ENCODE measurements around the gene UTRN. TPM values are rescaled to one million over a fixed set of nuclear protein-coding genes. Genes with fewer than 3 reads are reported as not detected.

The UTRN gene
- total RNA-seq, 1 experiment from 2014 or later, result 125 TPM

DNA sequence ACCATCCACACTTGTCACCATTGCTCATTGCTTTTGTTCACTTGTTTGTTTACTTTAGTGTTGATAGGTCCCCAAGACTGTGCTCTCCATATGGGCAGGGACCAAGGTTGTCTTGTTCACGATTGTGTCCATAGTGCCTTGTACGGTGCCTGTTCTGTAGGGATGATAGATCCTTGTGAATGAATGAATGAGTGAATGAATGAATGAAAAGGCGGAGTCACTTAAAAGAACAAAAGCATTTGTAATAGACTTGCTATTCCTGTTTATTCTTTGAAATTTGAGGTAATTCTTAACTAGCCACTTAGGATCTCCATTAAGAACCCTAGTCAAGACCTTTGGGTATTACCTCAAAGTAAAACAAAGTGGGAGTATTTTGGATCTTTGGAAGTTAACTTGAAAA is 47.0 kb downstream of the UTRN start (continued):
- TF ChIP-seq, protein P1, sequence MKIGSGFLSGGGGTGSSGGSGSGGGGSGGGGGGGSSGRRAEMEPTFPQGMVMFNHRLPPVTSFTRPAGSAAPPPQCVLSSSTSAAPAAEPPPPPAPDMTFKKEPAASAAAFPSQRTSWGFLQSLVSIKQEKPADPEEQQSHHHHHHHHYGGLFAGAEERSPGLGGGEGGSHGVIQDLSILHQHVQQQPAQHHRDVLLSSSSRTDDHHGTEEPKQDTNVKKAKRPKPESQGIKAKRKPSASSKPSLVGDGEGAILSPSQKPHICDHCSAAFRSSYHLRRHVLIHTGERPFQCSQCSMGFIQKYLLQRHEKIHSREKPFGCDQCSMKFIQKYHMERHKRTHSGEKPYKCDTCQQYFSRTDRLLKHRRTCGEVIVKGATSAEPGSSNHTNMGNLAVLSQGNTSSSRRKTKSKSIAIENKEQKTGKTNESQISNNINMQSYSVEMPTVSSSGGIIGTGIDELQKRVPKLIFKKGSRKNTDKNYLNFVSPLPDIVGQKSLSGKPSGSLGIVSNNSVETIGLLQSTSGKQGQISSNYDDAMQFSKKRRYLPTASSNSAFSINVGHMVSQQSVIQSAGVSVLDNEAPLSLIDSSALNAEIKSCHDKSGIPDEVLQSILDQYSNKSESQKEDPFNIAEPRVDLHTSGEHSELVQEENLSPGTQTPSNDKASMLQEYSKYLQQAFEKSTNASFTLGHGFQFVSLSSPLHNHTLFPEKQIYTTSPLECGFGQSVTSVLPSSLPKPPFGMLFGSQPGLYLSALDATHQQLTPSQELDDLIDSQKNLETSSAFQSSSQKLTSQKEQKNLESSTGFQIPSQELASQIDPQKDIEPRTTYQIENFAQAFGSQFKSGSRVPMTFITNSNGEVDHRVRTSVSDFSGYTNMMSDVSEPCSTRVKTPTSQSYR (CRISPR knock-in tag; IDR thresholded peaks at IDR 0.05), result no peak

DNA sequence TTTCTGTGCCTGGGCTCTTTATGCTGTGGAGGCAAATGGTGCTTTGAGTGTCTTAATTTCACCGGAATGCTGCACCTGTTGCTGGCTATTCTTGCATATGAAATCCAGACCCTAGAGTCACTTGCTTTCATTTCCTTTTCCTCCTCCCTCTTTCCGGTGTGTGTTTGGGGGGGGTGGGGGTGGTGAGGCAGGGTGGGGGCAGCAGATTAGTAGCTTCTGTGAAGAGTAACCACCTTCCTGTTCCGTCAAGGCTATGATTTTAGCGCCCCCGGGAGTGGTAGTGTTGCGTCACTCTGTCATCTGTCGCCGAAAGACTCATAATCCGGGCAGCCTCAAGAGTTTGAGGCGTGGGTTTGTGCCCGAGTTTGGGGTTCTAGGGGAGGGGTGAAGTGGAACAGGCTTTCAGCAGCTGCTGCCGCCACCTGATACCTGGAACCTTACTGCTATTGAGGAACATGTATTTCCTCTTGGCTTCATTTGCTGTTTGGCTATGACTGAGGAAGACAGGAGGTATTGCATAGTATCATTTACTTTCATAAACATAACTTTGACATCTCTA is 49.1 kb downstream of the UTRN start:
- H3K27ac Mint-ChIP-seq, result peak overlapping the region; percentile 92
- POLR2A ChIA-PET, result interaction anchor here (1.1 to 1.5 kb wide), 2 partner anchors 28 to 48 kb away, joined by 3 read pairs; no protein-coding TSS in a partner anchor
- no peaks in the 10 kb centered on the region for H3K9me3 Mint-ChIP-seq
- peaks cover 78% of the 10 kb centered on the region for H3K4me1 Mint-ChIP-seq
- ATAC-seq, result no peak
- no peaks in the 10 kb centered on the region for H3K27me3 Mint-ChIP-seq (ENCODE audit: low read depth)
- no peaks in the 10 kb centered on the region for H3K36me3 Mint-ChIP-seq
- H3K4me3 Mint-ChIP-seq, result no peak overlapping the region
- no peak for DNase-seq (ENCODE audit: low spot score)
- TF ChIP-seq, protein P2, sequence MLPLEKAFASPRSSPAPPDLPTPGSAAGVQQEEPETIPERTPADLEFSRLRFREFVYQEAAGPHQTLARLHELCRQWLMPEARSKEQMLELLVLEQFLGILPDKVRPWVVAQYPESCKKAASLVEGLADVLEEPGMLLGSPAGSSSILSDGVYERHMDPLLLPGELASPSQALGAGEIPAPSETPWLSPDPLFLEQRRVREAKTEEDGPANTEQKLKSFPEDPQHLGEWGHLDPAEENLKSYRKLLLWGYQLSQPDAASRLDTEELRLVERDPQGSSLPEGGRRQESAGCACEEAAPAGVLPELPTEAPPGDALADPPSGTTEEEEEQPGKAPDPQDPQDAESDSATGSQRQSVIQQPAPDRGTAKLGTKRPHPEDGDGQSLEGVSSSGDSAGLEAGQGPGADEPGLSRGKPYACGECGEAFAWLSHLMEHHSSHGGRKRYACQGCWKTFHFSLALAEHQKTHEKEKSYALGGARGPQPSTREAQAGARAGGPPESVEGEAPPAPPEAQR (CRISPR knock-in tag; IDR thresholded peaks at IDR 0.05), result no peak
- TF ChIP-seq SP1 (CRISPR knock-in tag; conservative IDR thresholded peaks at IDR 0.05) (no peak), ZNF416 (CRISPR knock-in tag; IDR thresholded peaks at IDR 0.05) (no peak), KAT7 (CRISPR knock-in tag; IDR thresholded peaks at IDR 0.05; ENCODE audit: borderline replicate concordance) (no peak), SOX15 (CRISPR knock-in tag; IDR thresholded peaks at IDR 0.05) (no peak)
- CTCF ChIA-PET, result interaction anchor here (0.7 to 0.9 kb wide), 3 partner anchors 29 to 148 kb away, joined by 3 read pairs; no protein-coding TSS in a partner anchor

Other genes with a start within 250 kb of the UTRN start
- gene SF3B5, start 189.8 kb upstream of the UTRN start, total RNA-seq (2021), result 174 to 181 TPM (median 177 TPM) in 3 replicates
- gene STX11, start 134.8 kb upstream of the UTRN start, total RNA-seq (2021), result 0.17 to 0.30 TPM (median 0.27 TPM) in 3 replicates

All from WTC11 (cell line).